GM23338 (cell line): ENCODE measurements around the gene LDLRAD3. TPM values are rescaled to one million over a fixed set of nuclear protein-coding genes. Genes with fewer than 3 reads are reported as not detected.

Experiments used
- ATAC-seq: fragments of 200-7000 bp; cut with Tn5 transposase; 3 replicates; pipeline ENCODE4 v1.9.1; 2020
- DNase-seq: peaks from one replicate; pipeline ENCODE4 v3.0.0-alpha.2; 2015; ENCODE audit warnings: low spot score
- H2AFZ ChIP-seq: fragments of 200-600 bp; sonication (generic); 2 replicates; pipeline ENCODE4 v1.8.0; 2016; ENCODE audit warnings: antibody characterized with exemption, mild to moderate bottlenecking, moderate library complexity
- H3F3A ChIP-seq: fragments of 200-600 bp; sonication (generic); replicated peaks from 2 replicates; pipeline ENCODE4 v1.8.0; 2017; ENCODE audit warnings: antibody characterized with exemption, mixed run types, low read depth
- H3K27ac ChIP-seq: fragments of 200-600 bp; sonication (generic); 2 replicates; pipeline ENCODE4 v1.6.1; 2016; ENCODE audit warnings: low read depth
- H3K27me3 ChIP-seq: fragments of 200-600 bp; sonication (generic); 2 replicates; pipeline ENCODE4 v1.8.0; 2016; ENCODE audit warnings: mild to moderate bottlenecking, mixed run types, moderate library complexity; ENCODE audit not compliant: insufficient read depth
- H3K36me3 ChIP-seq: fragments of 200-600 bp; sonication (generic); 2 replicates; pipeline ENCODE4 v1.8.0; 2016; ENCODE audit warnings: mild to moderate bottlenecking; ENCODE audit not compliant: insufficient read depth
- H3K4me1 ChIP-seq: fragments of 200-600 bp; sonication (generic); 2 replicates; pipeline ENCODE4 v1.8.0; 2016; ENCODE audit warnings: mild to moderate bottlenecking, moderate library complexity; ENCODE audit not compliant: insufficient read depth
- H3K4me2 ChIP-seq: fragments of 200-600 bp; sonication (generic); 2 replicates; pipeline ENCODE4 v1.7.1; 2017; ENCODE audit warnings: mixed run types
- H3K4me3 ChIP-seq: fragments of 200-600 bp; sonication (generic); 2 replicates; pipeline ENCODE4 v1.6.1; 2016; ENCODE audit warnings: mixed run types
- H3K79me2 ChIP-seq: fragments of 200-600 bp; sonication (generic); replicated peaks from 2 replicates; pipeline ENCODE4 v1.8.0; 2017; ENCODE audit warnings: mild to moderate bottlenecking; ENCODE audit not compliant: insufficient read depth
- H3K9me2 ChIP-seq: fragments of 200-600 bp; sonication (generic); 2 replicates; pipeline ENCODE4 v1.8.0; 2017; ENCODE audit not compliant: insufficient read depth
- H4K20me1 ChIP-seq: fragments of 200-600 bp; sonication (generic); replicated peaks from 2 replicates; pipeline ENCODE4 v1.8.0; 2017; ENCODE audit warnings: mild to moderate bottlenecking; ENCODE audit not compliant: insufficient read depth
- H3K27ac Mint-ChIP-seq: 2 replicates; pipeline ENCODE4 v1.8.0; 2020; ENCODE audit warnings: inconsistent platforms, mild to moderate bottlenecking, moderate library complexity, mixed read lengths
- H3K27me3 Mint-ChIP-seq: 3 replicates; pipeline ENCODE4 v1.8.0; 2022; ENCODE audit warnings: low read depth, mild to moderate bottlenecking, moderate library complexity, mixed read lengths, inconsistent platforms; ENCODE audit not compliant: insufficient read depth, poor library complexity
- H3K36me3 Mint-ChIP-seq: 3 replicates; pipeline ENCODE4 v1.8.0; 2021; ENCODE audit warnings: low read depth, mild to moderate bottlenecking, inconsistent platforms, moderate library complexity, mixed read lengths
- H3K4me1 Mint-ChIP-seq: 3 replicates; pipeline ENCODE4 v1.8.0; 2020; ENCODE audit warnings: mild to moderate bottlenecking, inconsistent platforms, mixed read lengths
- H3K4me3 Mint-ChIP-seq: 3 replicates; pipeline ENCODE4 v1.8.0; 2021; ENCODE audit warnings: moderate library complexity, mild to moderate bottlenecking, inconsistent platforms, mixed read lengths
- H3K9me3 Mint-ChIP-seq: 3 replicates; pipeline ENCODE4 v1.8.0; 2020; ENCODE audit warnings: moderate library complexity, mild to moderate bottlenecking, inconsistent platforms, mixed read lengths
- CREB1 ChIP-seq: fragments of 250-450 bp; sonication (Bioruptor Pico); IDR thresholded peaks from 2 replicates; pipeline ENCODE4 v1.5.0; 2020; ENCODE audit warnings: low read depth, mild to moderate bottlenecking, moderate library complexity
- EZH2 ChIP-seq: fragments of 200-600 bp; sonication (generic); IDR thresholded peaks from one replicate; pipeline ENCODE4 v1.8.0; 2017; ENCODE audit warnings: antibody characterized with exemption, mild to moderate bottlenecking, low read depth; ENCODE audit not compliant: unreplicated experiment
- EZH2phosphoT487 ChIP-seq: fragments of 200-600 bp; sonication (generic); IDR thresholded peaks from one replicate; pipeline ENCODE4 v1.8.1; 2018; ENCODE audit warnings: antibody characterized with exemption; ENCODE audit not compliant: unreplicated experiment
- JUNB ChIP-seq: IDR thresholded peaks from one replicate; pipeline ENCODE4 v1.6.1; 2016; ENCODE audit warnings: antibody characterized with exemption; ENCODE audit not compliant: unreplicated experiment
- NANOG ChIP-seq: IDR thresholded peaks from 2 replicates; pipeline ENCODE4 v1.6.1; 2016; ENCODE audit warnings: antibody characterized with exemption, borderline replicate concordance
- POLR2AphosphoS5 ChIP-seq: IDR thresholded peaks from 2 replicates; pipeline ENCODE4 v1.6.1; 2016; ENCODE audit warnings: antibody characterized with exemption, low read depth
- STAT1 ChIP-seq: IDR thresholded peaks from one replicate; pipeline ENCODE4 v1.6.1; 2016; ENCODE audit warnings: antibody characterized with exemption; ENCODE audit not compliant: unreplicated experiment
- ZNF114 ChIP-seq: fragments of 250-450 bp; sonication (Bioruptor Pico); IDR thresholded peaks from 2 replicates; pipeline ENCODE4 v1.5.0; 2020; ENCODE audit warnings: mild to moderate bottlenecking, moderate library complexity
- polyA plus RNA-seq: library from polyadenylated mRNA; unstranded; fragments of >200 nt; fragmentation: Nextera tagmentation; extraction: Ambion mirVana; gene quantifications from 2 replicates; pipeline ENCODE4 v1.2.1, GENCODE V29; 2016
- total RNA-seq: library from RNA; depleted of rRNA; stranded (reverse); fragments of >200 nt; shearing (Covaris generic); gene quantifications from 2 replicates; pipeline ENCODE4 v1.2.3, GENCODE V29; 2014
- TF ChIP-seq, protein P1 (sequence below): IDR thresholded peaks from 2 replicates; pipeline ENCODE4 v1.6.1; 2016; ENCODE audit warnings: antibody characterized with exemption
- TF ChIP-seq, protein P2 (sequence below), 2 experiments: fragments of 200-600 bp in 1 of 2; sonication (generic) in 1 of 2; conservative IDR thresholded peaks; 2 replicates each; pipeline versions ENCODE4 v1.5.1 to v1.6.1; 2016 to 2017; ENCODE audit warnings: antibody characterized with exemption in 2 of 2, low read depth in 2 of 2, mild to moderate bottlenecking in 2 of 2, moderate library complexity in 1 of 2

The LDLRAD3 gene
- total and polyA plus RNA-seq, 2 experiments from 2014 or later = 8.5 to 19.4 TPM

DNA sequence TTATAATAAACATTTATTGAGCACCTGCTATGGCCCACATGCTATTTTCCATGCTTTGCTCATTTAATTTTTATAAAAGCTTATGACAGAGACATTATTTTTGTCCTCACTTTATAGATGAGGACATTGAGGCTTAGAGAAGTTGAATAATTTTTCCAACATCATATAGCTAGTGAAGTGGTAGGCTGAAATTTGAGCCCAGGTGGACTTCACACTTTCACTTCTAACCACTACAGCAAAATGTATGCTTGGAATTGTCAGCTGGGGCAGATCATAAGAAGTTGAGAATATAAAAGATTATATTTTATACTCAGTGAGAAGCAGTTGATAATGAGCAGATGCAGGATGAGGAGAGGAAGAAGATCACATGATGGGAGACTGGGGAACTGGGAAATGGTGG, 146.1 kb downstream of the LDLRAD3 start (continued):
- TF ChIP-seq ZNF114 (CRISPR knock-in tag) = no peak
- TF ChIP-seq, protein P1, sequence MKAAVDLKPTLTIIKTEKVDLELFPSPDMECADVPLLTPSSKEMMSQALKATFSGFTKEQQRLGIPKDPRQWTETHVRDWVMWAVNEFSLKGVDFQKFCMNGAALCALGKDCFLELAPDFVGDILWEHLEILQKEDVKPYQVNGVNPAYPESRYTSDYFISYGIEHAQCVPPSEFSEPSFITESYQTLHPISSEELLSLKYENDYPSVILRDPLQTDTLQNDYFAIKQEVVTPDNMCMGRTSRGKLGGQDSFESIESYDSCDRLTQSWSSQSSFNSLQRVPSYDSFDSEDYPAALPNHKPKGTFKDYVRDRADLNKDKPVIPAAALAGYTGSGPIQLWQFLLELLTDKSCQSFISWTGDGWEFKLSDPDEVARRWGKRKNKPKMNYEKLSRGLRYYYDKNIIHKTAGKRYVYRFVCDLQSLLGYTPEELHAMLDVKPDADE = no peak
- no peak for TF ChIP-seq JUNB
- no peak for TF ChIP-seq EZH2phosphoT487

DNA sequence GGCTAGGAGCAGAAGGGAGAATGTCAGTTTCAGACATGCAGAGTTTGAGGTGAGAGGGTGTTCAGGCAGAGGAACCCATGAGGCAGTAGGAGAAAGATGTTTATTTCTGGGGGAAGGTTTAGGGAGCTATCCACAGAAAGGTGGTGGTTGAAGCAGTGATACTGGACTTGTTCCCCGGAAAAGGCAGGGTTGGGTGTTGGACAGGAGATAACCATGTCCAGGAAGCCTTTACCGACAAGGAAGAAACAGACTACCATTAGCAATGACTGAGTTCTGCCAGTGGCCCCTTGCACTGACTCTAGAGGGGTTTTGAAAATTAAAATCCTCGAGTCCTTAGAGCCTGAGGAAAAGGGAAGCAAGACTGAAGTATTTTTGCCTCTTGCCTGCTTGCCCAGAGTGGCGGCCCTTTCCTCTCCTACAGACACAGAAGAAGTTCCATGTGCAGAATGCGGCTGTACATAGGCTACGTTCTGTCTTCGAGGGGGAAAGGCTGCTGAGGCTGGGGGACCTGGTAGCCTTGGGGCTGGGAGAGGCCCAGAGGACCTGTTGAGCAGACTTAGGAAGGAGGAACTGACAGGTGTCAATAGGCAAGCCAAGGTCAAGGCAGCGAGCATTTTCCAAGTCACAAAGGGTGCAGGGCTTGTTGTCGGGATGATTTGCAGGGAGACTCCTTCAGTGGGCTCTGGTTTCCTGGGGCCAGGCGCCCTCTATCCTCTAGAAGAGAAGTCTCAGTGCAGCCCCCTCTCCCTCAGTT, 146.7 kb downstream of the LDLRAD3 start:
- DNase-seq (no peak), ATAC-seq (peak; percentile 53)
- peak overlapping the region; percentile 87; the same call in 1 of the 2 replicates for H3K27ac ChIP-seq
- H3K36me3 ChIP-seq = peaks cover 12% of the 10 kb centered on the region; the same call in 1 of the 2 replicates
- H3K79me2 ChIP-seq = no peaks in the 10 kb centered on the region
- Mint-ChIP-seq H3K9me3 (peaks cover 28% of the 10 kb centered on the region), H3K36me3 (peaks cover 47% of the 10 kb centered on the region), H3K27me3 (peaks cover 4% of the 10 kb centered on the region), H3K4me1 (peaks cover 45% of the 10 kb centered on the region), H3K4me3 (no peak overlapping the region), H3K27ac (peak overlapping the region; percentile 58; the same call in 1 of the 2 replicates)
- H3K4me1 ChIP-seq = peaks cover 28% of the 10 kb centered on the region
- H3K27me3 ChIP-seq = no peaks in the 10 kb centered on the region
- H3K4me3 ChIP-seq = no peak overlapping the region
- no peak overlapping the region for H3K4me2 ChIP-seq
- no peaks in the 10 kb centered on the region for H3F3A ChIP-seq
- H4K20me1 ChIP-seq = no peaks in the 10 kb centered on the region
- no peak overlapping the region for H2AFZ ChIP-seq
- peaks cover 6% of the 10 kb centered on the region; the same call in 1 of the 2 replicates for H3K9me2 ChIP-seq
- TF ChIP-seq JUNB (no peak), CREB1 (CRISPR knock-in tag) (no peak), EZH2 (no peak), EZH2phosphoT487 (no peak)
- TF ChIP-seq, protein P2, sequence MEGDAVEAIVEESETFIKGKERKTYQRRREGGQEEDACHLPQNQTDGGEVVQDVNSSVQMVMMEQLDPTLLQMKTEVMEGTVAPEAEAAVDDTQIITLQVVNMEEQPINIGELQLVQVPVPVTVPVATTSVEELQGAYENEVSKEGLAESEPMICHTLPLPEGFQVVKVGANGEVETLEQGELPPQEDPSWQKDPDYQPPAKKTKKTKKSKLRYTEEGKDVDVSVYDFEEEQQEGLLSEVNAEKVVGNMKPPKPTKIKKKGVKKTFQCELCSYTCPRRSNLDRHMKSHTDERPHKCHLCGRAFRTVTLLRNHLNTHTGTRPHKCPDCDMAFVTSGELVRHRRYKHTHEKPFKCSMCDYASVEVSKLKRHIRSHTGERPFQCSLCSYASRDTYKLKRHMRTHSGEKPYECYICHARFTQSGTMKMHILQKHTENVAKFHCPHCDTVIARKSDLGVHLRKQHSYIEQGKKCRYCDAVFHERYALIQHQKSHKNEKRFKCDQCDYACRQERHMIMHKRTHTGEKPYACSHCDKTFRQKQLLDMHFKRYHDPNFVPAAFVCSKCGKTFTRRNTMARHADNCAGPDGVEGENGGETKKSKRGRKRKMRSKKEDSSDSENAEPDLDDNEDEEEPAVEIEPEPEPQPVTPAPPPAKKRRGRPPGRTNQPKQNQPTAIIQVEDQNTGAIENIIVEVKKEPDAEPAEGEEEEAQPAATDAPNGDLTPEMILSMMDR (conservative IDR thresholded peaks at IDR 0.05; ENCODE audit: low read depth in 2 of 2) = peak; percentile 11 to 51; a peak in 2 of 4 replicates

DNA sequence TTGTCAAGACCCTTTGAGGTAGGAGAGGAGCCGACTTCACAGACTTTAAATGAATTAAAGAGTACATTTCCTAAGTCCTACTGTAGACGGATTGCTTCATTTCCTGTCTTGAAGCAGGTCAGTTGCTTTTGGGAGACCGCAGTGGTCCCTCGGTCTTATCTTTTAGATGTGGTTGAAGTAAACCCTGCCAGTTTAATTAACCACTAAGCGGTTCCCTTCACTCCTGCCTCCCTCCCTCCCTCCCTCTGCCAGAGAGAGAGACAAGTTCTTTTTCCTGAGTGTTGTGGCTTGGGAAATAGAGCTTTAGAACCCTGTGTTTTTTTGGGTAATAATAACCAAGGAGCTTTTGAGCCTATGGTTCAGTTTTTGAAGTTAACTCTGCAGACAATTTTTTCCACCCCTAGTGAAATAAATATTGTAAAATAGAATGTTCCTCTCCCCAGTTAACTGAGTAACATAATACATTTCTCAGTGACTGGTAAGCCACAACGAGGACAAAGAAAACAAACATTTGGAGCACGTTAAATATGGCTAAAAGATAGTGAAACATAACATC, 147.5 kb downstream of the LDLRAD3 start:
- H3K4me2 ChIP-seq = 0 out of 2 replicates have a peak overlapping the region, but pooled peaks have one; percentile 44
- no peaks in the 10 kb centered on the region for H3K79me2 ChIP-seq
- no peak overlapping the region for H3K4me3 ChIP-seq
- peak overlapping the region; percentile 87 for H3K27ac ChIP-seq
- no peaks in the 10 kb centered on the region for H3F3A ChIP-seq
- ATAC-seq (no peak), DNase-seq (no peak)
- H2AFZ ChIP-seq = no peak overlapping the region
- H3K27me3 Mint-ChIP-seq = peaks cover 4% of the 10 kb centered on the region
- H3K9me3 Mint-ChIP-seq = peaks cover 28% of the 10 kb centered on the region
- H3K36me3 ChIP-seq = peaks cover 15% of the 10 kb centered on the region; the same call in 1 of the 2 replicates
- no peaks in the 10 kb centered on the region for H3K27me3 ChIP-seq
- no peak overlapping the region for H3K4me3 Mint-ChIP-seq
- H3K36me3 Mint-ChIP-seq = peaks cover 52% of the 10 kb centered on the region
- peak overlapping the region; percentile 17 for H3K27ac Mint-ChIP-seq
- peaks cover 24% of the 10 kb centered on the region for H3K4me1 ChIP-seq
- H4K20me1 ChIP-seq = no peaks in the 10 kb centered on the region
- peaks cover 39% of the 10 kb centered on the region for H3K4me1 Mint-ChIP-seq
- no peak for TF ChIP-seq POLR2AphosphoS5
- TF ChIP-seq STAT1 = no peak
- TF ChIP-seq ZNF114 (CRISPR knock-in tag) = no peak
- TF ChIP-seq NANOG = no peak
- peaks cover 6% of the 10 kb centered on the region; the same call in 1 of the 2 replicates for H3K9me2 ChIP-seq
